SK-N-MC (cell line): Measurements from ENCODE around the gene DLG1.

Experiments used
- EZH2 ChIP-seq: fragments of 200-600 bp; sonication (generic); IDR thresholded peaks from one replicate; pipeline ENCODE4 v1.6.1; 2017; ENCODE audit warnings: antibody characterized with exemption
- FOXP2 ChIP-seq: optimal IDR thresholded peaks from 2 replicates; pipeline ENCODE3; 2011; ENCODE audit warnings: mild to moderate bottlenecking, moderate library complexity; ENCODE audit not compliant: insufficient read depth; ENCODE audit errors: extremely low read length, control extremely low read depth
- POLR2AphosphoS5 ChIP-seq: IDR thresholded peaks from 2 replicates; pipeline ENCODE4 v1.6.1; 2012; ENCODE audit warnings: mild to moderate bottlenecking, low read depth, low read length, borderline replicate concordance

DNA sequence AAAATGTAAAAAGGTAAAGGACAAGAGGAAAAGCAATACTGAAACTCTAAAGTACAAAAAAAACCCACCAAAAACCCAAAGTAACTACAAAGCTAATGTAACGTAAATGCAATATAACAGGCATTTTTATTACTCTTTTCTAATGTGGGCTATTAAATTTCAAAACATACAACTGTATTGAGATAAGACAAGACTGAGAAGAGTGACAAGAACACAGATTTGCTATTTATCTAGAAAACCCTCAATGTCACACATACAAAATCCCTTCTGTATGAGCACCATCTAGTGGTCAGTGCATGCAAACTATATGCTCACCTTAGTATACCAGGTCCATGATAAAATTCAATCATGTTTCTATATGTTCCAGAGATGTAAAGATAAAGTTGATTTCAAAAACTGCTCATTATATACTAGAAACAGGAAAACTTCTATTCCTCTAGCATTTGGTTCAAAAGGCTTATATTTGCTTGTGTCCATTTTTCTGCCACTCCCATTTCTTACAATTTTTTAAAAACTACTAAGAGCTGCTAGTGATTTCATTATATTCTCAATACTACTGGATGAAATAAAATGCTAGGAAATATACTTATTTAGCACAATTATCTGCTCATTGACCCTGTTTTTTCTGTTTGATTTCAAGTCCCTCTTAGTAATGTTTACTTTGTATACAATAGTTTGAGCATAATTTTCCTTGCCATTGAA, 111.4 kb downstream of the DLG1 start:
- TF ChIP-seq EZH2 = no peak
- TF ChIP-seq POLR2AphosphoS5 = no peak
- no peak for TF ChIP-seq FOXP2
